ENCODE data around the gene MTERF1. TPM values are rescaled to one million over a fixed set of nuclear protein-coding genes. Genes with fewer than 3 reads are reported as not detected.

Gene MTERF1
- total RNA-seq, 1 donor from 2014 or later = 8.1 TPM

- H3K9me3 ChIP-seq = no peaks in the 10 kb centered on the region
- H3K4me1 ChIP-seq = no peaks in the 10 kb centered on the region
- DNase-seq (ENCODE audit: extremely low spot score in 2 of 2) = no peak
- H3K27me3 ChIP-seq = no peaks in the 10 kb centered on the region
- intact Hi-C loops (cut with DNase I) = no loop called here
- H3K4me3 ChIP-seq = no peak overlapping the region
- H3K27ac ChIP-seq = no peak overlapping the region
- TF ChIP-seq POLR2AphosphoS5 (IDR thresholded peaks at IDR 0.05; ENCODE audit: insufficient read depth in 1 of 2, low read depth in 1 of 2) = no peak
- TF ChIP-seq, protein P1, sequence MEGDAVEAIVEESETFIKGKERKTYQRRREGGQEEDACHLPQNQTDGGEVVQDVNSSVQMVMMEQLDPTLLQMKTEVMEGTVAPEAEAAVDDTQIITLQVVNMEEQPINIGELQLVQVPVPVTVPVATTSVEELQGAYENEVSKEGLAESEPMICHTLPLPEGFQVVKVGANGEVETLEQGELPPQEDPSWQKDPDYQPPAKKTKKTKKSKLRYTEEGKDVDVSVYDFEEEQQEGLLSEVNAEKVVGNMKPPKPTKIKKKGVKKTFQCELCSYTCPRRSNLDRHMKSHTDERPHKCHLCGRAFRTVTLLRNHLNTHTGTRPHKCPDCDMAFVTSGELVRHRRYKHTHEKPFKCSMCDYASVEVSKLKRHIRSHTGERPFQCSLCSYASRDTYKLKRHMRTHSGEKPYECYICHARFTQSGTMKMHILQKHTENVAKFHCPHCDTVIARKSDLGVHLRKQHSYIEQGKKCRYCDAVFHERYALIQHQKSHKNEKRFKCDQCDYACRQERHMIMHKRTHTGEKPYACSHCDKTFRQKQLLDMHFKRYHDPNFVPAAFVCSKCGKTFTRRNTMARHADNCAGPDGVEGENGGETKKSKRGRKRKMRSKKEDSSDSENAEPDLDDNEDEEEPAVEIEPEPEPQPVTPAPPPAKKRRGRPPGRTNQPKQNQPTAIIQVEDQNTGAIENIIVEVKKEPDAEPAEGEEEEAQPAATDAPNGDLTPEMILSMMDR (IDR thresholded peaks at IDR 0.05) = no peak
- no peak for TF ChIP-seq POLR2A (IDR thresholded peaks at IDR 0.05)
- no peaks in the 10 kb centered on the region for H3K36me3 ChIP-seq
Observed at GRCh38 chr7:91837397-91838070, 43.0 kb downstream of the MTERF1 start.

DNA sequence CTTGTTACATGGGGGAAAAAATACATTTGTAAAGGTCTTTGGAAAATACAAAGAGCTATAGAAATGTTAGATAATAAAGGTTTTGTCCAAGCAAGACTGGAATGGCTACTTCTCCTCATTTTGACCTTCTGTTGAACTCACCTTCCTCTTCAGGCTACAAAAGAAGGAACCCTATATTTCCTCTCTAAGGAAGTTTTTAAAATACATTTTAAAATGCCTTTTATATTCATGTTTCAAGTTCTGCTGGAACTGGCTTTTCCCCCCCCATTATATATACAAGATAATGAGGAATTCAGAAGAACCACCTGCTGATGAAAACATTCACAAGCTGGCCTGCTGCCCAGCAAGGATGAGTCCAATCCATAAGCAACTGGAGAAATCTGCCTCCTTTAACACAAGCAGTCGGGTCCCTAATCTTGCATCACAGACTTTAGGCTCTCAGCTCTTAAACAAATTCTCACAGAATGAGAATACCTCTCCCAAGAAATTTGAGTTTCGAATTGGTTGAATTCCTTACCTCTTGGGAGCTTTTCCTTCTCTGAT is 44.6 kb downstream of the MTERF1 start:
- Histone ChIP-seq H3K9me3 (no peaks in the 10 kb centered on the region), H3K27me3 (no peaks in the 10 kb centered on the region), H3K27ac (no peak overlapping the region), H3K4me1 (no peaks in the 10 kb centered on the region), H3K4me3 (no peak overlapping the region), H3K36me3 (no peaks in the 10 kb centered on the region)
- intact Hi-C loops (cut with DNase I) = no loop called here
- TF ChIP-seq POLR2AphosphoS5 (IDR thresholded peaks at IDR 0.05; ENCODE audit: insufficient read depth in 1 of 2, low read depth in 1 of 2) = no peak
- TF ChIP-seq, protein P1 (IDR thresholded peaks at IDR 0.05) = no peak
- no peak for DNase-seq (ENCODE audit: extremely low spot score in 2 of 2)

GRCh38 chr7:91835091-91835825 is 45.2 kb downstream of the MTERF1 start:
- no peaks in the 10 kb centered on the region for H3K36me3 ChIP-seq
- H3K4me1 ChIP-seq = no peaks in the 10 kb centered on the region
- no peaks in the 10 kb centered on the region for H3K9me3 ChIP-seq
- H3K27ac ChIP-seq = no peak overlapping the region
- no peak overlapping the region for H3K4me3 ChIP-seq
- DNase-seq (ENCODE audit: extremely low spot score in 2 of 2) = no peak
- intact Hi-C loops (cut with DNase I) = no loop called here
- no peak for TF ChIP-seq POLR2AphosphoS5 (IDR thresholded peaks at IDR 0.05; ENCODE audit: insufficient read depth in 1 of 2, low read depth in 1 of 2)
- TF ChIP-seq POLR2A (IDR thresholded peaks at IDR 0.05) = no peak
- TF ChIP-seq, protein P1 (IDR thresholded peaks at IDR 0.05) = no peak
- H3K27me3 ChIP-seq = no peaks in the 10 kb centered on the region

GRCh38 chr7:91832493-91833045 is 47.9 kb downstream of the MTERF1 start:
- no peaks in the 10 kb centered on the region for H3K27me3 ChIP-seq
- H3K27ac ChIP-seq = no peak overlapping the region
- intact Hi-C loops (cut with DNase I) = no loop called here
- H3K4me3 ChIP-seq = no peak overlapping the region
- H3K9me3 ChIP-seq = no peaks in the 10 kb centered on the region
- no peaks in the 10 kb centered on the region for H3K4me1 ChIP-seq
- no peak for DNase-seq (ENCODE audit: extremely low spot score in 2 of 2)
- H3K36me3 ChIP-seq = no peaks in the 10 kb centered on the region
- no peak for TF ChIP-seq POLR2AphosphoS5 (IDR thresholded peaks at IDR 0.05; ENCODE audit: insufficient read depth in 1 of 2, low read depth in 1 of 2)
- no peak for TF ChIP-seq POLR2A (IDR thresholded peaks at IDR 0.05)

- no peaks in the 10 kb centered on the region for H3K4me1 ChIP-seq
- H3K27ac ChIP-seq = no peak overlapping the region
- H3K27me3 ChIP-seq = no peaks in the 10 kb centered on the region
- TF ChIP-seq POLR2A (IDR thresholded peaks at IDR 0.05) (no peak), POLR2AphosphoS5 (IDR thresholded peaks at IDR 0.05; ENCODE audit: insufficient read depth in 1 of 2, low read depth in 1 of 2) (no peak)
- TF ChIP-seq, protein P1 (IDR thresholded peaks at IDR 0.05) = no peak
- no peak overlapping the region for H3K4me3 ChIP-seq
- no peaks in the 10 kb centered on the region for H3K9me3 ChIP-seq
- intact Hi-C loops (cut with DNase I) = no loop called here
- no peak for DNase-seq (ENCODE audit: extremely low spot score in 2 of 2)
- H3K36me3 ChIP-seq = no peaks in the 10 kb centered on the region
Observed at GRCh38 chr7:91827169-91827568, 53.3 kb downstream of the MTERF1 start.

All from vagina (tissue), 2 donors.